GM19023 (cell line): ENCODE data around the gene EPN1.

ENCODE experiments used
- ATAC-seq: cut with Tn5 transposase; IDR thresholded peaks from one replicate; pipeline ENCODE4 v1.9.1; 2021; ENCODE audit warnings: mild to moderate bottlenecking, moderate library complexity; ENCODE audit not compliant: unreplicated experiment

Gene EPN1

DNA sequence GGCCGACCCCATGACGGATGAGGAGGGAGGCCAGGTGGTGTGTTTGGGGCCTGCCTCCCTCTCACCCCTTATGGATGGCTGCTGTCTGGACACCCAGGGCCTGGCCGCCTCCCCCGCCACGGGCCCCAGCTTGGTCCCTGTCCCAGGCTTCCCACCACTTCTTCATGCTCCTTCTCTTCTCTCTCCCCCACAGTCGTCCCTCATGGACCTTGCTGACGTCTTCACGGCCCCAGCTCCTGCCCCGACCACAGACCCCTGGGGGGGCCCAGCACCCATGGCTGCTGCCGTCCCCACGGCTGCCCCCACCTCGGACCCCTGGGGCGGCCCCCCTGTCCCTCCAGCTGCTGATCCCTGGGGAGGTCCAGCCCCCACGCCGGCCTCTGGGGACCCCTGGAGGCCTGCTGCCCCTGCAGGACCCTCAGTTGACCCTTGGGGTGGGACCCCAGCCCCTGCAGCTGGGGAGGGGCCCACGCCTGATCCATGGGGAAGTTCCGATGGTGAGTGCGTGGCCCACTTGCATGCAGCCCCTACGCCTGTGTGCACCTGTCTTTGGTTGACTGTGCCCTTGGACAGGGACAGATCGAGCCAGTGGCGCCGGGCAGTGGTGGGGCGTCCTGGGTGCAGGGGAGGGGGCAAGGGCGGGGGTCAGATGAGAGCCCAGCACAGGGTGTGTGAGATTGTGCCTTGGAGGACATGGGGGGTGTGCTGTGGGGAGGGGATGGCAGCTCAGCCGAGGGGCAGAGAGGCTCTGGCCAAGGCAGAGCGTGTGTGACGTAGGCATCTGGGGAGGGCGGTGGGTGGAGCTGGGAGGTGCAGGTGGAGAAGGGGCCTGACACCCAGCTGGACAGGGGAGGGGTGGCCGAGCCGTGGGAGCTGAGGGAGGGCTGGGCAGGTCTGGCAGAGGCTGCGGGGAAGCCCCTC lies 16.8 kb downstream of the EPN1 start:
- ATAC-seq, result no peak

DNA sequence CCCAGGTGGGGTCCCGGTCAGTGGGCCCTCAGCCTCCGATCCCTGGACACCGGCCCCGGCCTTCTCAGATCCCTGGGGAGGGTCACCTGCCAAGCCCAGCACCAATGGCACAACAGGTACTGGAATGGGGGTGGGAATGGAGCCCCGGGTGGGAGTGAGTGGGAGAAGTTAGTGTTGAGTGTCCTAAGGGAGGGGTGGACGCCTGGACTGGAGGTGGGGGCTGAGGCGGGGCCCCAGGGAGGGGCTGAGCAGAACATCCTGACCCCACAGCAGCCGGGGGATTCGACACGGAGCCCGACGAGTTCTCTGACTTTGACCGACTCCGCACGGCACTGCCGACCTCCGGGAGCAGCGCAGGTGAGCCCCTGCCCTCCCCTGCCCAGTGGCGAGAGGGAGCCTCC lies 17.7 kb downstream of the EPN1 start:
- ATAC-seq, result no peak

DNA sequence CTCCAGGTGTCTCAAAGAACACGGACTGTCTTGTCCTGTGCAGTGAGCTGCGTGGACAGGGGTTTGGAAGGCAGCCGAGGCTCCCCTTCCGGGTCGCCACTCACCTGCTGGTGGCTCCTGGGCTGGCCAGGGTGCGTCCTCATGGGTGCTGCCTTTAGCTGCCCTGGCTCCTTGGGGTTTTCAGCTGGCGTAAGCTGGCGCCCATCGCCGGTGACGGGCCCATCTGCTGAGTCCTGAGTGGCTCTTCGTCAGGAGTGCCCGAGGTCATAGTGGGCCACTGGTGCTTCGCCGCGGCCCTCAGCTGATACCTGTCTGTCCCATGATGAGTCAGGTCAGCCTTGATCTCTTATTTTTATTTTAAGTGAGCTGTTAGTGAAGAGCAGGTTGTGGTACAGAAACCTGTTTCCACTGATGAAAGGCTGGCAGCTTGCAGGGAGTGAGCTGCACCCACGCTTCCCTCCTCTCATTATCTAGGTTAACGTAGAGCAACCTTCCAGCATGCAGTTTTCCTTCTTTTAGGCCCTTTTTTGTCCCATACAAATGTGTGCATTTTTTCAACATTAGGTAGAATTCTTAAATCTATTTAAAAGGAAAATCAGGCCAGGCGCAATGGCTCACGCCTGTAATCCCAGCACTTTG lies 18.4 kb downstream of the EPN1 start:
- ATAC-seq, result no peak

DNA sequence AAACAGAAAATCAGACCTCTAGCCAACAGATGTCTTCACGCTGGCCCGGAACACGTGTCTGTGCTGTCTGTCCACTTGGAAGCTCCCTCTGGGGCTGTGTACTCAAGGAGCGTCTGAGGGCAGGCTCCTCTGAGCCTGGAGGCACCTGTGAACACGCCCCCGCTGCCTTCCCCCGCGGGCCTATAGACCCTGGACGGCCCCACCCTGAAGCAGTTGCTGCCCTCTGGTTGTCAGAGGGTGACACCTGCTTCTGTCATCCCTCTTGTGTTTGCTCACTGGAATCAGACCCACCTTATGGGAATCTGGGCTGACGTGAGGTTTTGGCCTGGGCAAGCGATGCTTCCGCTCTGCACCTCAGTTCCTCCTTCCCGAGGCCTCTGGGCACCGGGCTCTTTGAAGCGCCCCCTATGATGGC lies 19.2 kb downstream of the EPN1 start:
- no peak for ATAC-seq

DNA sequence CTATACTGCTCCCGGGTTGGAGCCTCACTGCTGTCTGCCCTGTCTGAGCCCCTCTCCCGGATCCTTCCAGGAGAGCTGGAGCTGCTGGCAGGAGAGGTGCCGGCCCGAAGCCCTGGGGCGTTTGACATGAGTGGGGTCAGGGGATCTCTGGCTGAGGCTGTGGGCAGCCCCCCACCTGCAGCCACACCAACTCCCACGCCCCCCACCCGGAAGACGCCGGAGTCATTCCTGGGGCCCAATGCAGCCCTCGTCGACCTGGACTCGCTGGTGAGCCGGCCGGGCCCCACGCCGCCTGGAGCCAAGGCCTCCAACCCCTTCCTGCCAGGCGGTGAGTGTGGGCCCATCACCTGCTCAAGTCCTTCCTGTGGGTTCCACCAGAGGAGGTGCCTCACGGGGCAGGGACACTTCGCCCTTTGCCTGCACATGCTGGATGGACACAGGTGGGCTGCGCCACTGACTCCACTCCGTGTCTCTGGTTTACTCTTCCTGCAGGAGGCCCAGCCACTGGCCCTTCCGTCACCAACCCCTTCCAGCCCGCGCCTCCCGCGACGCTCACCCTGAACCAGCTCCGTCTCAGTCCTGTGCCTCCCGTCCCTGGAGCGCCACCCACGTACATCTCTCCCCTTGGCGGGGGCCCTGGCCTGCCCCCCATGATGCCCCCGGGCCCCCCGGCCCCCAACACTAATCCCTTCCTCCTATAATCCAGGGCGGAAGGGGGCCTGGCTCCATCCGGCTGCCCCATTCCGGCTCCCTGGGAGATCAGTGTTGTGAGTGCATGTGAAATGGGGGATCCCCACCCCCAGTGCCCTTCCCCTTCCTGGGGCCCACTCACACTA lies 19.8 kb downstream of the EPN1 start:
- no peak for ATAC-seq

DNA sequence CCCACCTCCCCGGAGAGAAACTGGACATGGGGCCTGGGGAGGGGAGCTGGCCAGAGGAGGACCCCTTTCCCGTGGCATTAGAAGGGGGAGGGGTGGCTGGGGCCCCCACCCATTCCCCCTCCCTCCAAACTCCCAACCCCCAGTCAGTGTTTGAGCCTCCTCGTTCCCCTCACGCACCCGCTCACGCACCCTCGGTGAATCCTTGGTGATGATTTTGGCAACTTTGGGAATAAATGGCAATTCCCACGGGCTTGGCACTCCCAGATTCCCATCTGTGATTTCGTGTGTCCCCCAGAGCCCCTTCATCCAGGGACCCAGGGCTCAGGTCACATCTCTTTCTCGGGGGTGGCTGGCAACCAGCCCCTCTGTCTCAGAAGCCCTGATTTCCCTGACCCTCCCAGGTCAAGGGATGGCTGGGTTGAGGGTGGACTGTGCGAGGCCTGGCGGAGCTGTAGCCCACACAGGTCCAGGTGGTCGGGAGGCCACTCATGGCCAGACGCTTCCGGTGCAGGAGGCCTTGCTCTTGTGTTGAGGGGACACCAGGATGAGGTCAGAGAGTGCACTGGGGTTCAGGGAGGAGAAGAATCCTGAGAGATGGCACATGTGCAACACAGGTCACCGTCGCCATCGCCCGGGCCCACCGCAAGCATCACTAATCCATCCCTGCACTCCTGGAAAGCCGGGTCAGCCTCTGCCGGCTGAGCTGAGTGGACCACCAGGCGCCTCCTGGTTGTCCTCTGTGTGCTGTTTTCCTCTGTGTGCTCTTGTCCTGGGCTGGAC lies 20.7 kb downstream of the EPN1 start:
- ATAC-seq, result no peak

DNA sequence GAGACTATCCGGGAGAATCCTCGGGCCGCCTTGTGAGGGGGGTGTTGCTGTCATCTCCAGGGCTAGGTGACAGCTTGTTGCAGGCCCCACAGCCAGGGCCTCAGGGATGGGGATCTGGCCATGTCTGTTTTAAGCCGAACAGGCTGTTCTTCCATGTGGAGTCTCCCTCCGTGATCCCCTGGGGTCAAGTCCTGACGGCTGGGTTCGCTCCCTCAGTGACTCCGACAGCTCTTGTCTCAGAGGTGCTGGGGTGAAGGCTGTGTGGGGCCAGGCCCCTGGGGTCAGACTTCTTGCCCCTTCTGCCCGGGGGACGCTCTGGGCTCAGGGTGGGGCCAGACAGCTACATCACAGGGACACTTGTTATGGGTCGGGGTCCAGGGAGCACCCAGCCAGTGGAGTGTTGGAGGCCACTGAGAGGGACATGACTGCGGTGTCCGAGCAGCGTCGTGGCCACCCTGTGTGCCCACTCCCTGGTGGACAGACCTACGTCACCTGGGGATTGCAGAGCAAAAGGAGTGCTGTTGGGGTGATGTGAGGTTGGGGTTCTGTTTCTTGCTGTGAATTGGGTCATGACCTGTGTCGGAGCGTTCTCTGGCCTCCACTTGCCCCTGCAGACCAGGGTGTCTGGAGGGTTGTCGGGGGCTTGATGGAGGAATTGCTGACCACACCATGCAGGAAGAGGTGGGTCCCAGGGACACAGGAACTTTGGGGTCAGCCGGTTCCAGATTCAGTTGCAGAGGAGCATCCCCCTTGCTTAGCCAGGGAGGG lies 21.5 kb downstream of the EPN1 start:
- no peak for ATAC-seq

DNA sequence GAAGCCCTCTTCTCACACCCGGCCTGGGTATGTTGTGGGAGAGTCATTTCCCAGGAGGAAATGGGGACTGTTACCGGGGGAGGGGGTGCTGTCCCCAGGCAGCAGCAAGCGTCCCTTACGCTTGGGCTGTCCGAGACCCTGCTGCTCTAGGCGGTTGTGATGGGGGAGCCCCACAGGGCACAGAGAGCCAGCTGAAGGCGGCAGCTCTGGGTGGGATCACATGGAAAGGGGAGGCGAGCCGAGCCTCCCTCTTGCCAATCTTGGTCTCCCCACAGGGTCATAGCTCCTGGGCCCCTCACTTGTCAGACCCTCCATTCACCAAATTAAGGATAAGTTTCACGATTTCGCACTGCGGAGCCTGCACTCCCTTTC lies 22.0 kb downstream of the EPN1 start:
- no peak for ATAC-seq

DNA sequence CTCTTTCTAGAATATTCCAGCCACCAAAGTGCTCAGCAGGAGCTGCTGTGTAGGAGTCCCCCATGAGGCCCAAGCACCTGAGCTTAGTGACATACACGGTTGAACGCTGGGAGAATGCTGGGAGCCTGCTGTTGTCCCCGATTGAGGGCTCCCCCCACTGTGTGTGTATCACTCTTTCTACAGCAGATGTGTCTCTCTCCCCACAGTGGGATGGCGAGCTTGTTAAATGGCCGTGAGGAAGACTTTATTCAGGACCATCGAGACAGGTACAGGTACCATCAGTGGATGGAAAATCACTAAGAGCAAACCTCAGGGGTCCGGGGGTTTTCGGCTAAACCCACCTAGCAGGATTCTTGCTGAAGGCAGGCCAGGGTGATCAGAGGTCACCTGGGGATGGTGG lies 22.7 kb downstream of the EPN1 start:
- no peak for ATAC-seq

DNA sequence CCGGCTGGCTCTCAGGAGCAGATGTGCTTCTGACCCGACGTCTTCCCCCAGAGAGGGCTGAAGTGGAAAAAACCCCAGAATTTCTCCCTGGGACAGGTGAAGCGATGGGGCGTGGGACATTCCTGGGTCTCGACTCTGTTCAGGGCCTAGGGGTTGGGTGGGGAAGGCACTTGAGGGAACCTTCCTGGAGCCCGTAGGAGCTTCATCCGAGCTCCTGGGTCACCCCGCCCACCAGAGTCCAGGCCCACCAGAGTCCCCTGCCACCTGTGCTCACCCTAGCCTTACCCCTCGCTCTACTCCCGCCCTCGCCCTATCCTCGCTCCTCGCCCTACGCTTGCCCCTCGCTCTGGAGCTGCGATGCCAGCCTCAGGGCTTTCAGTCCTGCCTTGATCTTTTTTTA lies 23.2 kb downstream of the EPN1 start:
- ATAC-seq, result no peak

DNA sequence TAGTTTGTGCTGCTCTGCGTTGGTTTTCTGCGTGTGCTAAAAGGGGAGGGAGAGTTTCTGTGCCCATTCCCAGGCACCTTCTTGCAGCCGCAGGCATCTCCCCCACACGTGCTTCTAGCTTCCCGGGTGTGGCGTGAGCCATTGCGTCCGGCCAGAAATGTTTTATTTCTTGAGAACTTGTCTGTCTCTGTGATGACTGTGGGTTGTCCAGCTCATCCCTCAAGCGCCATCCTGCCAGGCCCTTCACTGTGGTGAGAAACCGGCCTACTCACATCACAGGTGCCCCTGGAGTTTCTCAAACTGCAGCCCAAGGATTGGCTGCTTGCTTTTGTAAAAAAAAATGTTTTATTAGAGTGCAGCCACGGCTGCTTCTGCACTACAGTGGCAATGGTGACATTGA lies 24.2 kb downstream of the EPN1 start:
- no peak for ATAC-seq

DNA sequence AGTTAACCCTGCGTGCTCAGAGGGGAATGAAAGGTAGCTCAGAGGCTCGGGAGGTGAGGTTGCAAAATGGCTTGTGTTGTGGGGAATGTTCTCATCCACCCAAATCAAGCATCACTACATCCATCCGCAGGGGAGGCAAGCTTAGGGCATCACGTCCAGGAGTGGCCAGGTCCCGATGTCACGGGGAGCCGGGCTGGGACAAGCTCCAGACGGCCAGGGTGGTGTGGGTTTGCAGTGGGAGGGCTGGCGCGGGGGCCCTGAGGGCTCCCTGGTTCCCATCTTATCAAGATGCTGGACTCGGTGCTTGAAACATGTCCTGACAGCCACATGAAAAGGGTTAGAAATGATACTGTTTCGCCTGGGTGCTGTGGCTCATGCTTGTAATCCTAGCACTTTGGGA lies 25.8 kb downstream of the EPN1 start:
- ATAC-seq, result no peak

DNA sequence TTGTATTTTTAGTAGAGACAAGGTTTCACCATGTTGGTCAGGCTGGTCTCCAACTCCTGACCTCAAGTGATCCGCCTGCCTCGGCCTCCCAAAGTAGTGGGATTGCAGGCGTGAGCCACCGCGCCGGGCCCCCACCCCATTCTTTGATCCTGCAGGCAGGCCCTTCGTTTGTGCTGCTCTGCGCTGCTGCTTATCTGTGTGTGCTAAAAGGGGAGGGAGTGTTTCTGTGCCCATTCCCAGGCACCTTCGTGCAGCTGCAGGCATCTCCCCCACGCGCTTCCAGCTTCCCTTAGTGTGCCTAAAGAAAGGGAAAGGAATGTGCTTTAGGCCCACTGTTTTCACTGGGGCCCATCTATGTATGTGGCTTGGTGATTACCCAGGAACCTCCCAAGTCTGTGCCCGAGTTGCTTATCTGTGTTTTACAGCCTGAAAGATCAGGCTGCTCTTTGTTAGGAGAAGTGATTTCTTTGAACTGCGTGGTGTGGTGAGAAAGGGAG lies 27.2 kb downstream of the EPN1 start:
- no peak for ATAC-seq

DNA sequence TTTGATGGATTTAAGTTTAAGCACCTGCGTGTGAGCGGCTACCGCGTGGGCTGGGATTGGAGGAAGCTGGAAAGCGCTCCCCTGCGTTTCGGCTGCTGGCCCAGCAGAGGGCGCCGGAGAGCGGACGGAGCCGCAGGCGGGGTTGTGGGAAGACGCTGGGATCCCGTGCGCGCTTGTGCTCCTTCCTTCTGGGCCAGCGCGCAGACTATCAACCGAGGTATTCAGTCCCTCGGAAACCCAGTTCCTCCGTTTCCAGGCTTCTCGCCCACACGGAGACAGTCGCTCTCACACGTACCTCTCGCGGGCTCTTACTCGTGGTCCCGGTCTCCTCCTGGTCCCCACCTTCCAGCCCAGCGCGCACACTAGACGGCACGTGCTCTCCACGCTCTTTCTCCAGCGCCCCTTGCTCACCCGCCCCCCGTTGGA lies 28.8 kb downstream of the EPN1 start:
- no peak for ATAC-seq

DNA sequence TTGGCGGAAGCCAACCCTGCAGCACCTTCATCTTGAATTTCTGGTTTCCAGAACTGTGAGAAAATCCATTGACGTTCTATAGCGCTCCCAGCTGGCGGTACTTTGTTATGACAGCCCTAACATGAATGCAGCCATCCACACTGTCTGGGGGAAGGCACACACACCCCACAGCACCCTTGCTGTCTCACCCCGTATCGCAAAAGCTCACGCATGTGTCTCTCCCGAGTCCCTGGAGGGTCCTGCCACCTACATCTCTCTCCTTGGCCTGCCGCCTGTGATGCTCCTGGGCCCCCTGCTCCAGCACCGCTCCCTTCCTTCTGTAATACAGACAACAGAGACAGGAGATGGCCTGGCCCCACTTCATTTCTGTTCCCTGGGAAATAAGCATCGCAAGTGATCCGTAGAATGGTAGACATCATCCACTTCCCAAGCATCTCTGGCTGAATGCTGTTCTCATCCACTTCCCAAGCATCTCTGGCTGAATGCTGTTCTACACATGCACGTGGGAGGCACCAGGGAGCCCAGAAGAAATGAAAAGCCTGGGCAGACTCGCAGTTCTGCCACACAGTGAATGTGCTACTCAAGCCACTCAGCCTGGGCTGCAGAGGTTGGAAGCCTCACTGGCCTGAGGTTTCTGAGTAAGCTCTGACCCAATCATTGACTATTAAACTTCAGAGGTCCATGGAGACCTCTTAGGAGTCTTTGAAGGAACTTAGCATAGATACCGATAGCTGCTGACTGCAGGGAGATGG lies 29.6 kb downstream of the EPN1 start:
- no peak for ATAC-seq

DNA sequence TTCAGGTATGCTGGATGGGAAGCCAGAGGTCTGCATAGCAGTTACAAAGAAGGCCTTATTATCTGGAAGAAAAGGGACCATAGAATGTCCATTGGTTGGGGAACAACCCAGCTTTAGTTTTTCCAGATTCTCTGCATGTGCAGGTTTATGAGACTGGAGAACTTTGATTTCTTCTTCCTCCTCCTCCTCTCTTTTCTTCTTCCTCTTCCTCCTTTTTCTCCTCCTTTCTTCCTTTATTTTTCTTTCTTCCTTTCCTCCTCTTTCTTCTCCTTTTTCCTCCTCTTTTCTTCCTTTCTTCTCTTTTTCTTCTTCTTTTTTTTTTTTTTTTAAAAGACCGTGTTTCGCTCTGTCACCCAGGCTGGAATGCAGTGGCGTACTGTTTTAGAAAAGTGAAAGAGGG lies 30.9 kb downstream of the EPN1 start:
- ATAC-seq, result no peak

DNA sequence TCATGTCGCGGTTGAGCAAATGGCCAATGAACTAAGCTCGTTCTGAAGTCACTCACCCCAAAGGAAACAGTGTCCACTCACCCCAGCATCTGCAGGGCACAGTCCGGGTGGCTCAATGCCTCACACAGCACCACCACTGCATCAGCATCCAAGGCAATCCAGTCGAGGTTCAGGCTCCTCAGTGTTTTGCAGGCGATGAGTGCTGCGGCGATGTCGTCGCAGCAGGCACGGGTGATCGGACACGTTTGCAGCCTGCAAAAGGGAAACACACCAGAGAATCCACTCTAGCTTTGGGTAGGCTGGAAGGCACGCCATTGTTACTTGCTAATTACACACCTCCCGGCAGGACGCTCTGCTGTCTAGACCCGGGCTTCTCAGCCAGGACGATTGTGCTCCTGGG lies 36.7 kb downstream of the EPN1 start:
- ATAC-seq, result no peak

DNA sequence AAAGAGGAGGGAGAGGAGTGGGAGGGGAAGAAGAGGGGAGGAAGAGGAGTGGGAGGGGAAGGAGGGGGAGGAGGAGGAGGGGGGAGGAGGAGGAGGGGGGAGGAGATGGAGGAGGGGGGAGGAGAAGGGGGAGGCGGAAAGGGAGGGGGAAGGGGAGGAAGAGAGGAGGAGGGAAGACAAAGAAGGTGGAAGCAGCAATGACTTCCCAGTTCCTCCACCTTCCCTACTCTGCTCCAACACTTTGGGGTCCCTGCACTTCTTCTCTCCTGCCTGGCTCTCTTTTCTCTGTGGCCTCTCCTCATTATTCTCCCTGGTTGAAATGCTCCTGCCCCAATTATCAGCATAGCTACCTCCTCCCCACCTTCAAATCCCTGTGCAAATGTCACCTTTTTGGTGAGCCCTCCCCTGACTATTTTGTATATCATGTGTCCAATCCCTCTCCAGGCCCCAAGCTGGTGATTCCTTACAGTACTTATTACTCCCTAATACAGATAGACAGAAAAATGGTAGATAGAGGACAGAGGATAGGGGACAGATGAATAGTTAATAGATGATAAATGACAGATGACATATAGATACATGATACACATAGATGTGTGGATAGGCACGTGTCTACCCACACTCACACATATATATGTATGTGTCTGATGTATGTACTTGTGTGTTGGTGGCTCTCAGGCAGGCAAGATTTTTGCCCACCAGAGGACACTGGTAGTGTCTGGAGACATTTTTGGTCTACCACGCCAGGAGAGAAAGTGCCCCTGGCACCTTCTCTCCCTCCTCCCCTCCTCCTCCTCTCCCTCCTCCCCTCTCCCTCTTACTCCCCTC lies 38.0 kb downstream of the EPN1 start:
- ATAC-seq, result no peak
